ENCODE results near the gene HOXB2.

The HOXB2 gene

GRCh38 chr17:48565022-48565554 is 20.2 kb upstream of the HOXB2 start:
- no peak for DNase-seq

- DNase-seq: no peak
Observed at GRCh38 chr17:48564188-48565021, 19.5 kb upstream of the HOXB2 start.

GRCh38 chr17:48563867-48564187 is 18.9 kb upstream of the HOXB2 start:
- DNase-seq: no peak

GRCh38 chr17:48563385-48563838 is 18.5 kb upstream of the HOXB2 start:
- DNase-seq: no peak

GRCh38 chr17:48562934-48563333 is 18.0 kb upstream of the HOXB2 start:
- no peak for DNase-seq

GRCh38 chr17:48561884-48562810 is 17.2 kb upstream of the HOXB2 start:
- DNase-seq: no peak

- no peak for DNase-seq
Observed at GRCh38 chr17:48559840-48560817, 15.2 kb upstream of the HOXB2 start.

- no peak for DNase-seq
Observed at GRCh38 chr17:48559122-48559839, 14.4 kb upstream of the HOXB2 start.

- no peak for DNase-seq
Observed at GRCh38 chr17:48558831-48559121, 13.9 kb upstream of the HOXB2 start.

GRCh38 chr17:48558057-48558830 is 13.3 kb upstream of the HOXB2 start:
- DNase-seq: no peak

- DNase-seq: no peak
Observed at GRCh38 chr17:48556576-48557401, 11.9 kb upstream of the HOXB2 start.

GRCh38 chr17:48556229-48556575 is 11.3 kb upstream of the HOXB2 start:
- no peak for DNase-seq

GRCh38 chr17:48555258-48556228 is 10.6 kb upstream of the HOXB2 start:
- DNase-seq: no peak

GRCh38 chr17:48554412-48555257 is 9.7 kb upstream of the HOXB2 start:
- DNase-seq: no peak

GRCh38 chr17:48553826-48554225 is 8.9 kb upstream of the HOXB2 start:
- DNase-seq: no peak

GRCh38 chr17:48553190-48553547 is 8.3 kb upstream of the HOXB2 start:
- no peak for DNase-seq

GRCh38 chr17:48552466-48553189 is 7.7 kb upstream of the HOXB2 start:
- no peak for DNase-seq
